Large intestine (tissue), 3 donors: ENCODE data around the gene AKNA. TPM values are rescaled to one million over a fixed set of nuclear protein-coding genes. Genes with fewer than 3 reads are reported as not detected.

Source experiments
- DNase-seq, 2 donors: peaks; one replicate each; pipeline versions ENCODE4 v3.0.0 to v3.0.0-alpha.2; 2013
- H3K27ac ChIP-seq: one replicate; pipeline ENCODE4 v1.5.1; 2013; ENCODE audit warnings: low read length
- H3K27me3 ChIP-seq: 2 replicates; pipeline ENCODE4 v1.6.1; 2013; ENCODE audit warnings: low read length; ENCODE audit not compliant: control insufficient read depth, insufficient read depth
- H3K36me3 ChIP-seq: 2 replicates; pipeline ENCODE4 v1.6.1; 2013; ENCODE audit warnings: low read length; ENCODE audit not compliant: control insufficient read depth, insufficient read depth
- H3K4me1 ChIP-seq: one replicate; pipeline ENCODE4 v1.6.1; 2013; ENCODE audit warnings: low read length; ENCODE audit not compliant: control insufficient read depth, insufficient read depth
- H3K4me3 ChIP-seq: one replicate; pipeline ENCODE4 v1.5.1; 2013; ENCODE audit warnings: low read length
- H3K9me3 ChIP-seq: one replicate; pipeline ENCODE4 v1.6.1; 2013; ENCODE audit warnings: mild to moderate bottlenecking, low read depth, low read length, moderate library complexity; ENCODE audit not compliant: control insufficient read depth
- WGBS: methylation state at CpG from one replicate; pipeline ENCODE4 v1.1.5; 2013; ENCODE audit warnings: low lambda C conversion rate; ENCODE audit not compliant: insufficient coverage; 5-methylcytosine and 5-hydroxymethylcytosine counted together
- polyA plus RNA-seq: library from polyadenylated mRNA; unstranded; fragments of 120-200 nt; gene quantifications from one replicate; pipeline ENCODE4 v1.2.1, GENCODE V29; 2013

AKNA gene
- polyA plus RNA-seq, 1 donor, result 12.0 TPM

GRCh38 chr9:114417511-114417910 is 29.7 kb upstream of the AKNA start:
- DNase-seq, result no peak
- Histone ChIP-seq H3K4me1 (no peaks in the 10 kb centered on the region), H3K9me3 (no peaks in the 10 kb centered on the region), H3K4me3 (no peak overlapping the region), H3K36me3 (no peaks in the 10 kb centered on the region), H3K27ac (no peak overlapping the region), H3K27me3 (no peaks in the 10 kb centered on the region)
- WGBS, result no CpG with 5 or more reads among the region's 3 CpGs

DNA sequence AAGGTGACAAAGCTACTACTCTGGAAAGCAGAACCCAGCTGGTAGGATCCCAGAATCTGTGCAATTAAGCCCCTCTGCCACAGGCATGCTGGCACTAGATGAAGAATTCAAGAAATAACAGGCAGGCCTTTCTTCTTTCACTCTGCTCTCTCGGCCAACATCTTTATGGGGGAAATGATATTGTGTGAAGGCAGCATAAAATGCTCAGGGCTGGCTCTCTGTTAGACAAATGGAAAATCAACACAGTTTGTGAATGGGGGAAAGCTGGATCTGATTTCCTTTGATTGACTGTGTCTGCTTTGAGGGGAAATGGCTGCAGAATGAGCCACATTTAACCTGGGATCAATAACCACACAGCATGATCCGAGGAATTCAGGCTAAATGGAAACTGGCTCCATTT is 29.1 kb upstream of the AKNA start:
- DNase-seq, result no peak

GRCh38 chr9:114416290-114416689 is 28.5 kb upstream of the AKNA start:
- H3K27ac ChIP-seq, result no peak overlapping the region
- H3K4me3 ChIP-seq, result no peak overlapping the region
- no peaks in the 10 kb centered on the region for H3K36me3 ChIP-seq
- no peaks in the 10 kb centered on the region for H3K27me3 ChIP-seq
- H3K9me3 ChIP-seq, result no peaks in the 10 kb centered on the region
- WGBS, result no CpG with 5 or more reads among the region's 5 CpGs
- H3K4me1 ChIP-seq, result no peaks in the 10 kb centered on the region
- DNase-seq, result no peak

More for the DNA sequence above, 29.1 kb upstream of the AKNA start:
- H3K4me1 ChIP-seq, result no peaks in the 10 kb centered on the region
- no peaks in the 10 kb centered on the region for H3K9me3 ChIP-seq
- no CpG with 5 or more reads among the region's 2 CpGs for WGBS
- no peaks in the 10 kb centered on the region for H3K36me3 ChIP-seq
- H3K27ac ChIP-seq, result no peak overlapping the region
- H3K4me3 ChIP-seq, result no peak overlapping the region
- no peaks in the 10 kb centered on the region for H3K27me3 ChIP-seq

DNA sequence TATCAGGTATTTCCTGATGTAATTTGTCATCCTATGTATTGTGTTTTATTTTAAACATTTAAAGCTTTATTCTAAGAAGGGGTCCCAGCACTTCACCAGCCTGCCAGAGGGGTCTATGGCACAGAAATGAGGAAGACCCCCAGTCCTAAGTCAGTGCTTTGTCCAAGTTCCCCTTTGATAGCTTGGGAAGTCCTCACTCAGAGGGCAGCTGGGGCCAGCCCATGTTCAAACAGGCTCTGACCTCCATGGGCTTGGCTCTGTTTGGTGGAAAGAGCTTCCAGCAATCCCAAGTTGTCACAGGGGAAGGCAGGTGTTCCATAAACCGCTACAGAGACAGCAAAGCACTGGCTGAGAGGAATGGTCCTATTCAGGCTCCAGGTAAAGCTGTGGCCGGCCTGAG is 26.6 kb upstream of the AKNA start:
- DNase-seq, result no peak
- no peaks in the 10 kb centered on the region for H3K4me1 ChIP-seq
- H3K9me3 ChIP-seq, result no peaks in the 10 kb centered on the region
- WGBS, result no CpG with 5 or more reads among the region's 2 CpGs
- no peak overlapping the region for H3K27ac ChIP-seq
- no peaks in the 10 kb centered on the region for H3K36me3 ChIP-seq
- H3K27me3 ChIP-seq, result no peaks in the 10 kb centered on the region
- H3K4me3 ChIP-seq, result no peak overlapping the region

DNA sequence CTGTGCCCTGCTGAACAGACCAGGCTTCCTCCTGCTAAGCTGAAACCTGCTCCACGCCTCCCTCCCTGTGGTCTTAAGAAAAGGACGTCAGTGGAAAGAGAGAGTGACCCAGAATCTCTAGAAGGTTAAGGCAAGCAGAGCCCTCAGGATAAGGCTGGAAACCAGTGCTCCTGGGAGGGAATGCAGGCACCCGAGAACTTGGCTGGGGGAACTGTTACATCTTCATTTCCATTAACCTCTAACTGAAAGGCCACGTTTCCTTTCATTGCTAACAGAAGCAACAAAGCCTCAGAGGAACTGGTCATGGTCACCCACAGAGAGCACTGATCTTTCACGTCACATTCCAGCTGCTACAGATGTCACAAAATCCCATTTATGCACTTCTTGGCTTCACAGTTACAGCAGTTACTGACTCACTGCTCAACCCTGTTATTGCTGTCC is 26.1 kb upstream of the AKNA start:
- Histone ChIP-seq H3K4me1 (no peaks in the 10 kb centered on the region), H3K9me3 (no peaks in the 10 kb centered on the region), H3K27me3 (no peaks in the 10 kb centered on the region), H3K4me3 (no peak overlapping the region), H3K36me3 (no peaks in the 10 kb centered on the region), H3K27ac (no peak overlapping the region)
- WGBS, result 60% methylated on average over 1 of the region's 5 CpGs
- DNase-seq, result no peak

DNA sequence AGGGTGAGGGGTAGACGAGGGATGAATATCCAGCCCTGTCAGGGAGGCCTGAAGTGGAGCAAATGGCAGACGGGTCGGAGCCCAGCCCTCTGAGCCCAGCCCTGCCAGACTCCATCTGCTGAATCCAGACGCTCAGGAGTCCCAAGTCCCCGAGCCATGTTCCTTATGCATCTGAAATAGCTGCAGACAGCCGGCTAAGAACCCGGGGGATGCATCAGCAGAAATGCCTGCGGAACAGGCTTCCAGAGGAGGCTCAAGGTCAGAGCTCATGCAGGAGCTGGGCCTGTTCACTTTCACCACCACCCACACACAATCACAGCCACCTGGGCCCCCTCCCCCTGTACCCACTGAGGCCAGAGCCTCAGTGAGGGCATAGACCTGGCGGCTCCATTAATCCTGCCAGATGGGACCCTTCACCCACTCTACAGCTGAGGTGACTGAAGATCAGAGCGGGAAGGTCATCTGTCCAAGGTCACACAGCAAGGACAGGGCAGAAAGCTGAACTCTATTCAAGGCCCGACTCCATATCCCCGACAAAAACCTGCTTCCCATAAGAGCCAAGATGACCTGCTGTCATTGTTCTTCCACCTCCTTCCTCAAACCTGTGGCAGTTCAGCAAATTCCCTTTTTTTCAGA is 24.4 kb upstream of the AKNA start:
- no peak for DNase-seq
- Histone ChIP-seq H3K36me3 (no peaks in the 10 kb centered on the region), H3K9me3 (no peaks in the 10 kb centered on the region), H3K4me1 (no peaks in the 10 kb centered on the region), H3K27ac (no peak overlapping the region), H3K27me3 (no peaks in the 10 kb centered on the region), H3K4me3 (no peak overlapping the region)
- no CpG with 5 or more reads among the region's 12 CpGs for WGBS

GRCh38 chr9:114411452-114411851 is 23.7 kb upstream of the AKNA start:
- Histone ChIP-seq H3K4me1 (no peaks in the 10 kb centered on the region), H3K9me3 (no peaks in the 10 kb centered on the region), H3K27me3 (no peaks in the 10 kb centered on the region), H3K4me3 (no peak overlapping the region), H3K27ac (no peak overlapping the region), H3K36me3 (no peaks in the 10 kb centered on the region)
- DNase-seq, result no peak
- WGBS, result no CpG with 5 or more reads among the region's 6 CpGs

DNA sequence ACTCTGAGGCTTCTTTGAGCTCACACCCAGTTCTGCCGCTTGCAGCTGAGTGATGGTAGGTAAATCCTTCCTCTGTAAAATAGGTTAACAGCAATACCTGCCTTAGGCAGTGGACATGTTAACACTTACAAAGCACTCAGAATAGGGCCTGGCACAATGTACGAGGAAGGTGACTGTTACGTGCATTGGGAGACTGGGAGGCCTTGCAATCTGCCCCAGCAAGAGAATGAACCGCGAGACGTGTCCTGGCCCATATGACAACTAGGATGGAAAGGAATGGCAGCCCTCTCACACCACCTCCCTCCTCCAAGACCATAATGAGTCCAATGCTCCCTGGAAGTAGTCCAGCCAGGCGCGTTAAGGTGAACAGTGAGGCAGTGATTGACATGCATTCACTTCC is 23.1 kb upstream of the AKNA start:
- no peak for DNase-seq
- H3K4me1 ChIP-seq, result no peaks in the 10 kb centered on the region
- H3K36me3 ChIP-seq, result no peaks in the 10 kb centered on the region
- H3K27ac ChIP-seq, result no peak overlapping the region
- H3K9me3 ChIP-seq, result no peaks in the 10 kb centered on the region
- no peaks in the 10 kb centered on the region for H3K27me3 ChIP-seq
- no peak overlapping the region for H3K4me3 ChIP-seq
- WGBS, result no CpG with 5 or more reads among the region's 8 CpGs

DNA sequence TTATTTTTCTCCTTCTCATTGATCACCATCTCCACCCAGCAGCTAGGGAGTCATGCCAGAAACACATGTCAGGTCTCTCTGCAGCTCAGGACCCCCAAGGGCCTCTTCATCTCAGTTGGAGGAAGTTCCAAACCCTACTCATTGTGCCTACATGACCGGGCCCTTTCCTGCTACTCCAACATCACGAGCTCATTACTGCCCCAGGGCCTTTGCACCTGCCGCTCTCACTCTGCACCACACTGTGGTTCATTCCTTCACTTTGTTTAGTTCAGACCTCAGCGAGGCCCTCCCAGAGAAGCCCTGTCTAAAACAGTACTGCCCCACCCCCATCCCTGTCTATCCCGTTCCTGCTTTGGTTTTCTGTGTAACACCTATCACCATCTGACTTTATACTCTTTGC is 22.1 kb upstream of the AKNA start:
- no peak overlapping the region for H3K27ac ChIP-seq
- no peaks in the 10 kb centered on the region for H3K9me3 ChIP-seq
- no peaks in the 10 kb centered on the region for H3K27me3 ChIP-seq
- no CpG with 5 or more reads among the region's 5 CpGs for WGBS
- no peaks in the 10 kb centered on the region for H3K36me3 ChIP-seq
- H3K4me3 ChIP-seq, result no peak overlapping the region
- no peak for DNase-seq
- H3K4me1 ChIP-seq, result no peaks in the 10 kb centered on the region

DNA sequence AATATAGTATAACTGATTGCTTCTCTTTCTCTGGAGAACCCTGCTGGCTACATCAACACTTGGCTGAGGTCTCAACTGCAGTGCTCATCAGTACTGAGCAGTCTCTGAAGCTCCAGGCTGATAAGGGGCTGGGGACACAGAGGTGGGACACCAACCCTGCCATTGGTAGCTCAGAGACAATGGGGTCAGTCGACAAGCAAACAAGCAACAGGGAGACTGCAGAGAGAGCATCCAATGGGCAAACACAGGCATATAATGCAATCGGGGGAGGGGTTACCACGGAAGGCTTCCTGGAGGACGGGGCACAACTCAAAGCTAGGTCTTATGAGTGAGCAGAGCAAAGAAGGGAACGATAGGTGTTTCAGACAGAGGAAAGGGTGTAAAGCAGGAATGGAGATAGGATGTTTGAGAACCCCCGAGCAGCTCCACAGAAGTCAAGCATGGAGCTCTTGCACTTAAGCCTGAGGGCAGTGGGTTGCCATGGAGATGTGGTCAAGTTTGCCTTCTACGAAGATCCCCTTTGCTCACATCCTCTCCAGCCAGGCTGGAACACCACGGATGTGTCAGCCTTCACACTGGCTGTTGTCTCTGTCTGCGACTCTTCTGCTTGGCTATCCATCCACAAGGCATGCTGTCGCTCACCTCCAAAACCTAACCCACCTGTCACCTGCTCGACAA is 21.5 kb upstream of the AKNA start:
- DNase-seq, result no peak
- H3K4me3 ChIP-seq, result no peak overlapping the region
- H3K9me3 ChIP-seq, result no peaks in the 10 kb centered on the region
- no peaks in the 10 kb centered on the region for H3K4me1 ChIP-seq
- no peak overlapping the region for H3K27ac ChIP-seq
- no peaks in the 10 kb centered on the region for H3K27me3 ChIP-seq
- WGBS, result 100% methylated on average over 1 of the region's 11 CpGs
- H3K36me3 ChIP-seq, result no peaks in the 10 kb centered on the region

- H3K27me3 ChIP-seq, result no peaks in the 10 kb centered on the region
- H3K4me1 ChIP-seq, result no peaks in the 10 kb centered on the region
- no peaks in the 10 kb centered on the region for H3K36me3 ChIP-seq
- H3K27ac ChIP-seq, result no peak overlapping the region
- no peak overlapping the region for H3K4me3 ChIP-seq
- WGBS, result 70% methylated on average over 2 of the region's 7 CpGs
- no peak for DNase-seq
- no peaks in the 10 kb centered on the region for H3K9me3 ChIP-seq
Observed at GRCh38 chr9:114408645-114409044, 20.9 kb upstream of the AKNA start.
